ENCODE measurements around the gene PPP2R2B.

Gene PPP2R2B

DNA sequence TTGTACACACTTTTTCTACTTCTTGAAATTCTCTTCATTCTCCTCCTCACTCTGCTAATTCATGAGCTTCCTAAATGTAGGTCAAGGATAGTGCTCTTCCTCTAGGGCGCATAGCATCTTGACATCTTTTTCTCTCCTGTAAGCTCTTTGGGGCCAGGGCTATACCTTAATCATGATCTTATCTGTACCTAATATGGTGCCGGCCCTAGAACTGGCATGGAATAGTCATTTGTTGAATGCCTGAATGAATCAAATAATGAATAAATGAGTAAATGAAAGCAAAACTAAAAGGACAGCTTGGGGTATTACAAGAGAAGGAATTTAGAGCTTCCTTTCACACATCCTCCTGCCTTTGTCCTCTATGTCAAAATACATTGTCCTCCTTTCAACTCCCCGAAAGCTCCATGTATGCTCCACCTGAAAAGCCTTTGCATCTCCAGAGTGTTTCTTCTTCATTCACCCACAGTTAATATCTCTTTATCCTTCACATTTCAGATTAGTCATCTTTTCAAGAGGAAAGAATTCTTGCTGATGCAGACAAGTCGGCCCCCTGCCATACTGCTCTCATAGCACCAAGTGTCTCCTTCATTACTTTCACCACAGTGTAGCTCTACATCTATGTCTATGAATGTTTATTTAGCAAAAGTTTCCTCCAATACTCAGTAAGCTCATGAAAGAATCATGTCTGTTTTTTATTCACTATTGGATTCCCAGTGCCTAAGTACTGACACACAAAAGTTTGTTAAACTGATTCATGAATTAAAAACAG is 16.4 kb upstream of the PPP2R2B start:
- TF ChIP-seq, protein P1, sequence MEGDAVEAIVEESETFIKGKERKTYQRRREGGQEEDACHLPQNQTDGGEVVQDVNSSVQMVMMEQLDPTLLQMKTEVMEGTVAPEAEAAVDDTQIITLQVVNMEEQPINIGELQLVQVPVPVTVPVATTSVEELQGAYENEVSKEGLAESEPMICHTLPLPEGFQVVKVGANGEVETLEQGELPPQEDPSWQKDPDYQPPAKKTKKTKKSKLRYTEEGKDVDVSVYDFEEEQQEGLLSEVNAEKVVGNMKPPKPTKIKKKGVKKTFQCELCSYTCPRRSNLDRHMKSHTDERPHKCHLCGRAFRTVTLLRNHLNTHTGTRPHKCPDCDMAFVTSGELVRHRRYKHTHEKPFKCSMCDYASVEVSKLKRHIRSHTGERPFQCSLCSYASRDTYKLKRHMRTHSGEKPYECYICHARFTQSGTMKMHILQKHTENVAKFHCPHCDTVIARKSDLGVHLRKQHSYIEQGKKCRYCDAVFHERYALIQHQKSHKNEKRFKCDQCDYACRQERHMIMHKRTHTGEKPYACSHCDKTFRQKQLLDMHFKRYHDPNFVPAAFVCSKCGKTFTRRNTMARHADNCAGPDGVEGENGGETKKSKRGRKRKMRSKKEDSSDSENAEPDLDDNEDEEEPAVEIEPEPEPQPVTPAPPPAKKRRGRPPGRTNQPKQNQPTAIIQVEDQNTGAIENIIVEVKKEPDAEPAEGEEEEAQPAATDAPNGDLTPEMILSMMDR (IDR thresholded peaks at IDR 0.05; ENCODE audit: borderline replicate concordance, insufficient read depth, low read depth, low read length), result no peak
- no peak overlapping the region for H3K4me3 ChIP-seq (ENCODE audit: low read depth, low read length)

GRCh38 chr5:146893991-146894390 is 15.4 kb upstream of the PPP2R2B start:
- TF ChIP-seq, protein P1 (IDR thresholded peaks at IDR 0.05; ENCODE audit: borderline replicate concordance, insufficient read depth, low read depth, low read length), result no peak
- no peak overlapping the region for H3K4me3 ChIP-seq (ENCODE audit: low read depth, low read length)

DNA sequence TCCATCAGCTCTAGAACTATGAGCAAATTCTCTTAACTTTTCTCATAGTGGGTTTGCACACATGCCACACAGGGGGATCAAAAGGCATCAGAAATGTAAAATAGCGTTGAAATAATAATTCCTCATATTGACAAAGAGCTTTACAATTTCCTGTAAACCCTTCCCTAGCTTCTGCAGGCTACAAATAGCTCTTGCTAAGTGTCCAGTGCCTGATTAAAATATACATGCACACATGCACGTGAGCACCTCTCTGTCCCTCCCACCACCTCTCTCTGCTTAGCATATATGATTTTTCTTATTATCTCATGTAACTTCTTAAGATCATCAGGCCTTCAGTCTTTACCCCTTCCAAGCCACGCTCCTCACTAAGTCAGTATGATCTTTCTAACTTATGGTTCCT is 13.7 kb upstream of the PPP2R2B start:
- no peak overlapping the region for H3K4me3 ChIP-seq (ENCODE audit: low read depth, low read length)
- TF ChIP-seq, protein P1 (IDR thresholded peaks at IDR 0.05; ENCODE audit: borderline replicate concordance, insufficient read depth, low read depth, low read length), result no peak

GRCh38 chr5:146891511-146891910 is 13.0 kb upstream of the PPP2R2B start:
- TF ChIP-seq, protein P1 (IDR thresholded peaks at IDR 0.05; ENCODE audit: borderline replicate concordance, insufficient read depth, low read depth, low read length), result no peak
- H3K4me3 ChIP-seq (ENCODE audit: low read depth, low read length), result no peak overlapping the region

DNA sequence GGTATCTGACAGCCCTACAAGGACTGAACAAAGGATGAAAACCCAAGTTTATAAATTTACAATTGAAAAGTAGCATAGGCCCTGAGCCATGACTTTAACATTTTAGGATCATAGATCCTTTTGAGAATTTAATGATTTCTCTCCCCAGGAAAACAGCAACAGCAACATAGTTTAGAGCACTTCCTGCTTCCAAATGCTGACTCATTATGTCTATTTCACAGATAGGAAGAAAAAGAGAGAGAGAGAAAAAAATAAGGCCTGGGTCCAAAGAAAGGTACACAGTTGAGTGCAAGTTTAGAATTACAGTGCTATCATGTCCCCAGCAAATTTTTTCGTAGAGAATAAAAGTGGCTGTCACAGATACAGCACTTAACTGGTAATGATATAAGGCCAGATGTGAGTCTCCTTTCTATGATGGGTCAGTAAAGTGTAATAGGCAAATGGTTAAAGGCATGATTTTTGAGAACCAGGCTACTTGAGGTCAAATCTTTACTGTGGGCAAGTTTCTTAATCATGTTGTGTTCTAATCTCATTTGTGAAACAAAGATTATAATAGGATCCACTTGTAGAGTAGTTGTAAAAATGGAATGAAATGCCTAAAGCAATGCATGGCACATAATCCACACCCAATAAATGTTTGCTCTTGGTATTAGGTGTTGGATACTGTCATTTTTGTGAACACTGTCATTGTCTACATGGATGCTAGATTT is 12.3 kb upstream of the PPP2R2B start:
- TF ChIP-seq, protein P1 (IDR thresholded peaks at IDR 0.05; ENCODE audit: borderline replicate concordance, insufficient read depth, low read depth, low read length), result no peak
- no peak overlapping the region for H3K4me3 ChIP-seq (ENCODE audit: low read depth, low read length)

GRCh38 chr5:146890066-146890465 is 11.5 kb upstream of the PPP2R2B start:
- H3K4me3 ChIP-seq (ENCODE audit: low read depth, low read length), result no peak overlapping the region

More at GRCh38 chr5:146890066-146890465, 11.5 kb upstream of the PPP2R2B start:
- TF ChIP-seq, protein P1 (IDR thresholded peaks at IDR 0.05; ENCODE audit: borderline replicate concordance, insufficient read depth, low read depth, low read length), result no peak
